Liver (tissue), 3 donors: Measurements from ENCODE around the gene TIFAB.

Source experiments
- EGR1 ChIP-seq, 2 donors: IDR thresholded peaks; 2 replicates each; pipeline ENCODE4 v1.6.1; 2016 to 2018; ENCODE audit warnings: antibody characterized with exemption in 2 of 2, low read depth in 2 of 2
- FOXA1 ChIP-seq: IDR thresholded peaks from 2 replicates; pipeline ENCODE4 v1.6.1; 2016; ENCODE audit warnings: antibody characterized with exemption
- FOXA2 ChIP-seq: IDR thresholded peaks from 2 replicates; pipeline ENCODE4 v1.6.1; 2016; ENCODE audit warnings: antibody characterized with exemption
- GABPA ChIP-seq, 2 donors: IDR thresholded peaks in 1 of 2; conservative IDR thresholded peaks in 1 of 2; 2 replicates each; pipeline ENCODE4 v1.6.1; 2016; ENCODE audit warnings: antibody characterized with exemption in 2 of 2, mild to moderate bottlenecking in 1 of 2, moderate library complexity in 1 of 2
- HNF4G ChIP-seq: IDR thresholded peaks from 2 replicates; pipeline ENCODE4 v1.6.1; 2016; ENCODE audit warnings: antibody characterized with exemption
- JUND ChIP-seq, 2 donors: IDR thresholded peaks; 2 replicates each; pipeline ENCODE4 v1.6.1; 2016; ENCODE audit warnings: antibody characterized with exemption in 2 of 2
- RAD21 ChIP-seq, 2 donors: IDR thresholded peaks; 2 replicates each; pipeline ENCODE4 v1.6.1; 2016; ENCODE audit warnings: antibody characterized with exemption in 2 of 2, mild to moderate bottlenecking in 2 of 2
- RXRA ChIP-seq, 2 donors: IDR thresholded peaks; 2 replicates each; pipeline ENCODE4 v1.6.1; 2017 to 2018; ENCODE audit warnings: antibody characterized with exemption in 2 of 2, mild to moderate bottlenecking in 1 of 2
- TAF1 ChIP-seq: conservative IDR thresholded peaks from 2 replicates; pipeline ENCODE4 v1.6.1; 2016; ENCODE audit warnings: antibody characterized with exemption, mild to moderate bottlenecking
- YY1 ChIP-seq: IDR thresholded peaks from 2 replicates; pipeline ENCODE4 v1.6.1; 2016; ENCODE audit warnings: antibody characterized with exemption, mild to moderate bottlenecking
- TF ChIP-seq, protein P1 (sequence below): fragments of 150-350 bp; IDR thresholded peaks from 2 replicates; pipeline ENCODE4 v1.5.1; 2017; ENCODE audit warnings: improper control_type of control experiment, low read depth, low read length; ENCODE audit not compliant: missing input control
- TF ChIP-seq, protein P2 (sequence below): IDR thresholded peaks from 2 replicates; pipeline ENCODE4 v1.6.1; 2016; ENCODE audit warnings: antibody characterized with exemption
- TF ChIP-seq, protein P3 (sequence below): IDR thresholded peaks from 2 replicates; pipeline ENCODE4 v1.6.1; 2016; ENCODE audit warnings: antibody characterized with exemption, mild to moderate bottlenecking
- TF ChIP-seq, protein P4 (sequence below): IDR thresholded peaks from 2 replicates; pipeline ENCODE4 v1.6.1; 2016; ENCODE audit warnings: antibody characterized with exemption
- donor health status: healthy.
- donor health status: healthy.

DNA sequence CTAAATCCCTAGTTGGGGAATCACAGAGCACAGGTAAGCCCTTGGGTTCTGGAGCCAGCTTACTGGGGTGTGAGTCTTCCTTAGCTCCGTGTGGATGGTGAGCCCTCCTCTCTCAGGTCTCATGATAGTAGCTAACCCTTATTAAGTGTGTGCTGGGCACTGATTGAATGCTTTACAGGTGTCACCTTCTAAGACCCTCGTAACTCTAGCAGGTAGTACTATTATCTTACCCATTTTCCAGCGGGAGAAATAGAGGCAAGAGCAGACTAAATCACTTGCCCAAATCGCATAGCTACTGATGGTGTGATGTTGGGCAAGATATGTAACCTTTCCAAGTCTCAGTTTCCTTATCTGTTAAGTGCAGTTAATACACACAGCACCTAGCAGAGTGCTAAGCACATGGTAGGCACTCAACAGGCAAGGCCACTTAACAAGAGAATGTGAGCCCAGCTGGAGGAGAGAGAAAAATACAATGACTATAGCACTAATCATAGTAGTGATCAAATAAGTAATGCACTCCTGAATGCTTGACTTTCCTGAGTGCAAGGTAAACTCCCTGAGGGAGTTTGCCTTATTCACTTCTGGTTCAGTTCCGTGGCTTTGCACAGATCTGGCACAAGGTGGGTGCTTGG is 4.7 kb downstream of the TIFAB start, which contains the start of gene DCANP1:
- TF ChIP-seq FOXA1 (no peak), RAD21 (IDR thresholded peaks at IDR 0.05) (no peak), YY1 (no peak), EGR1 (IDR thresholded peaks at IDR 0.05; ENCODE audit: low read depth in 2 of 2) (no peak), HNF4G (no peak), FOXA2 (no peak), TAF1 (no peak), RXRA (IDR thresholded peaks at IDR 0.05) (no peak), JUND (IDR thresholded peaks at IDR 0.05) (no peak), GABPA (IDR thresholded peaks at IDR 0.05 in 1 of 2, conservative IDR thresholded peaks at IDR 0.05 in 1 of 2) (no peak)
- TF ChIP-seq, protein P1, sequence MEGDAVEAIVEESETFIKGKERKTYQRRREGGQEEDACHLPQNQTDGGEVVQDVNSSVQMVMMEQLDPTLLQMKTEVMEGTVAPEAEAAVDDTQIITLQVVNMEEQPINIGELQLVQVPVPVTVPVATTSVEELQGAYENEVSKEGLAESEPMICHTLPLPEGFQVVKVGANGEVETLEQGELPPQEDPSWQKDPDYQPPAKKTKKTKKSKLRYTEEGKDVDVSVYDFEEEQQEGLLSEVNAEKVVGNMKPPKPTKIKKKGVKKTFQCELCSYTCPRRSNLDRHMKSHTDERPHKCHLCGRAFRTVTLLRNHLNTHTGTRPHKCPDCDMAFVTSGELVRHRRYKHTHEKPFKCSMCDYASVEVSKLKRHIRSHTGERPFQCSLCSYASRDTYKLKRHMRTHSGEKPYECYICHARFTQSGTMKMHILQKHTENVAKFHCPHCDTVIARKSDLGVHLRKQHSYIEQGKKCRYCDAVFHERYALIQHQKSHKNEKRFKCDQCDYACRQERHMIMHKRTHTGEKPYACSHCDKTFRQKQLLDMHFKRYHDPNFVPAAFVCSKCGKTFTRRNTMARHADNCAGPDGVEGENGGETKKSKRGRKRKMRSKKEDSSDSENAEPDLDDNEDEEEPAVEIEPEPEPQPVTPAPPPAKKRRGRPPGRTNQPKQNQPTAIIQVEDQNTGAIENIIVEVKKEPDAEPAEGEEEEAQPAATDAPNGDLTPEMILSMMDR = no peak
- TF ChIP-seq, protein P2, sequence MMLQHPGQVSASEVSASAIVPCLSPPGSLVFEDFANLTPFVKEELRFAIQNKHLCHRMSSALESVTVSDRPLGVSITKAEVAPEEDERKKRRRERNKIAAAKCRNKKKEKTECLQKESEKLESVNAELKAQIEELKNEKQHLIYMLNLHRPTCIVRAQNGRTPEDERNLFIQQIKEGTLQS = no peak
- TF ChIP-seq, protein P3, sequence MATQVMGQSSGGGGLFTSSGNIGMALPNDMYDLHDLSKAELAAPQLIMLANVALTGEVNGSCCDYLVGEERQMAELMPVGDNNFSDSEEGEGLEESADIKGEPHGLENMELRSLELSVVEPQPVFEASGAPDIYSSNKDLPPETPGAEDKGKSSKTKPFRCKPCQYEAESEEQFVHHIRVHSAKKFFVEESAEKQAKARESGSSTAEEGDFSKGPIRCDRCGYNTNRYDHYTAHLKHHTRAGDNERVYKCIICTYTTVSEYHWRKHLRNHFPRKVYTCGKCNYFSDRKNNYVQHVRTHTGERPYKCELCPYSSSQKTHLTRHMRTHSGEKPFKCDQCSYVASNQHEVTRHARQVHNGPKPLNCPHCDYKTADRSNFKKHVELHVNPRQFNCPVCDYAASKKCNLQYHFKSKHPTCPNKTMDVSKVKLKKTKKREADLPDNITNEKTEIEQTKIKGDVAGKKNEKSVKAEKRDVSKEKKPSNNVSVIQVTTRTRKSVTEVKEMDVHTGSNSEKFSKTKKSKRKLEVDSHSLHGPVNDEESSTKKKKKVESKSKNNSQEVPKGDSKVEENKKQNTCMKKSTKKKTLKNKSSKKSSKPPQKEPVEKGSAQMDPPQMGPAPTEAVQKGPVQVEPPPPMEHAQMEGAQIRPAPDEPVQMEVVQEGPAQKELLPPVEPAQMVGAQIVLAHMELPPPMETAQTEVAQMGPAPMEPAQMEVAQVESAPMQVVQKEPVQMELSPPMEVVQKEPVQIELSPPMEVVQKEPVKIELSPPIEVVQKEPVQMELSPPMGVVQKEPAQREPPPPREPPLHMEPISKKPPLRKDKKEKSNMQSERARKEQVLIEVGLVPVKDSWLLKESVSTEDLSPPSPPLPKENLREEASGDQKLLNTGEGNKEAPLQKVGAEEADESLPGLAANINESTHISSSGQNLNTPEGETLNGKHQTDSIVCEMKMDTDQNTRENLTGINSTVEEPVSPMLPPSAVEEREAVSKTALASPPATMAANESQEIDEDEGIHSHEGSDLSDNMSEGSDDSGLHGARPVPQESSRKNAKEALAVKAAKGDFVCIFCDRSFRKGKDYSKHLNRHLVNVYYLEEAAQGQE = no peak
- TF ChIP-seq, protein P4, sequence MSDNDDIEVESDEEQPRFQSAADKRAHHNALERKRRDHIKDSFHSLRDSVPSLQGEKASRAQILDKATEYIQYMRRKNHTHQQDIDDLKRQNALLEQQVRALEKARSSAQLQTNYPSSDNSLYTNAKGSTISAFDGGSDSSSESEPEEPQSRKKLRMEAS = no peak
